ENCODE data around the gene FLT1. TPM values are rescaled to one million over a fixed set of nuclear protein-coding genes. Genes with fewer than 3 reads are reported as not detected.

The FLT1 gene
- total RNA-seq, 1 donor from 2014 or later = not detected

- Histone ChIP-seq H3K36me3 (ENCODE audit: control insufficient read depth, insufficient read depth, low read length) (no peaks in the 10 kb centered on the region), H3K4me3 (ENCODE audit: low read depth, low read length) (no peak overlapping the region), H3K27me3 (ENCODE audit: control insufficient read depth, insufficient read depth, low read length) (no peaks in the 10 kb centered on the region)
- TF ChIP-seq CTCF (IDR thresholded peaks at IDR 0.05; ENCODE audit: insufficient read depth, low read length, severe bottlenecking) = no peak
- no peak for DNase-seq (ENCODE audit: low read depth)
- no peak for FAIRE-seq
These were observed 107.0 kb downstream of the FLT1 start for GRCh38 chr13:28387740-28388501.

GRCh38 chr13:28385362-28385761, 109.6 kb downstream of the FLT1 start:
- TF ChIP-seq CTCF (IDR thresholded peaks at IDR 0.05; ENCODE audit: insufficient read depth, low read length, severe bottlenecking) = no peak
- no peaks in the 10 kb centered on the region for H3K36me3 ChIP-seq (ENCODE audit: control insufficient read depth, insufficient read depth, low read length)
- no peak for DNase-seq (ENCODE audit: low read depth)
- FAIRE-seq = no peak
- H3K4me3 ChIP-seq (ENCODE audit: low read depth, low read length) = no peak overlapping the region
- no peaks in the 10 kb centered on the region for H3K27me3 ChIP-seq (ENCODE audit: control insufficient read depth, insufficient read depth, low read length)

GRCh38 chr13:28384789-28385188, 110.1 kb downstream of the FLT1 start:
- no peak for TF ChIP-seq CTCF (IDR thresholded peaks at IDR 0.05; ENCODE audit: insufficient read depth, low read length, severe bottlenecking)
- Histone ChIP-seq H3K27me3 (ENCODE audit: control insufficient read depth, insufficient read depth, low read length) (no peaks in the 10 kb centered on the region), H3K36me3 (ENCODE audit: control insufficient read depth, insufficient read depth, low read length) (no peaks in the 10 kb centered on the region), H3K4me3 (ENCODE audit: low read depth, low read length) (no peak overlapping the region)
- DNase-seq (ENCODE audit: low read depth) (no peak), FAIRE-seq (no peak)

- FAIRE-seq = no peak
- TF ChIP-seq CTCF (IDR thresholded peaks at IDR 0.05; ENCODE audit: insufficient read depth, low read length, severe bottlenecking) = no peak
These were observed 114.6 kb downstream of the FLT1 start for GRCh38 chr13:28380319-28380718.

GRCh38 chr13:28379371-28380083, 115.4 kb downstream of the FLT1 start:
- no peaks in the 10 kb centered on the region for H3K27me3 ChIP-seq (ENCODE audit: control insufficient read depth, insufficient read depth, low read length)
- no peaks in the 10 kb centered on the region for H3K36me3 ChIP-seq (ENCODE audit: control insufficient read depth, insufficient read depth, low read length)
- FAIRE-seq = no peak
- H3K4me3 ChIP-seq (ENCODE audit: low read depth, low read length) = no peak overlapping the region
- DNase-seq (ENCODE audit: low read depth) = no peak
- no peak for TF ChIP-seq CTCF (IDR thresholded peaks at IDR 0.05; ENCODE audit: insufficient read depth, low read length, severe bottlenecking)

More at GRCh38 chr13:28380319-28380718, 114.6 kb downstream of the FLT1 start:
- no peak for DNase-seq (ENCODE audit: low read depth)
- no peaks in the 10 kb centered on the region for H3K27me3 ChIP-seq (ENCODE audit: control insufficient read depth, insufficient read depth, low read length)
- H3K4me3 ChIP-seq (ENCODE audit: low read depth, low read length) = no peak overlapping the region
- no peaks in the 10 kb centered on the region for H3K36me3 ChIP-seq (ENCODE audit: control insufficient read depth, insufficient read depth, low read length)

Measured in bronchial epithelial cell (primary cell).